GM12865 (cell line): ENCODE results near the gene AANAT.

ENCODE experiments used
- DNase-seq: peaks from one replicate; pipeline ENCODE4 v3.0.0; 2010; ENCODE audit warnings: low read depth
- H3K4me3 ChIP-seq: 2 replicates; pipeline ENCODE4 v1.5.1; 2011; ENCODE audit warnings: mild to moderate bottlenecking, low read depth, low read length, control low read depth
- CTCF ChIP-seq: IDR thresholded peaks from 2 replicates; pipeline ENCODE4 v1.5.1; 2011; ENCODE audit warnings: low read length, control low read depth, low read depth, inconsistent platforms; ENCODE audit not compliant: insufficient read depth; ENCODE audit errors: missing control alignments

AANAT gene

GRCh38 chr17:76447931-76448652, 19.3 kb upstream of the AANAT start:
- DNase-seq = peak; percentile 42
- no peak overlapping the region for H3K4me3 ChIP-seq
- no peak for TF ChIP-seq CTCF

GRCh38 chr17:76449126-76449525, 18.3 kb upstream of the AANAT start:
- no peak overlapping the region for H3K4me3 ChIP-seq
- no peak for TF ChIP-seq CTCF
- no peak for DNase-seq

GRCh38 chr17:76451506-76451905, 15.9 kb upstream of the AANAT start:
- H3K4me3 ChIP-seq = peak overlapping the region; percentile 62
- no peak for TF ChIP-seq CTCF
- DNase-seq = no peak

GRCh38 chr17:76452127-76452659, 15.2 kb upstream of the AANAT start:
- no peak for DNase-seq
- no peak for TF ChIP-seq CTCF
- peak overlapping the region; percentile 62 for H3K4me3 ChIP-seq

GRCh38 chr17:76452660-76453430, 14.6 kb upstream of the AANAT start, which contains the start of gene UBE2O:
TSS of gene UBE2O (minus strand) at chr17:76453152. CDS start at chr17:76453141, 11 bp downstream.
- peak; percentile 63 for TF ChIP-seq CTCF
- H3K4me3 ChIP-seq = peak within 1 kb of the TSS; percentile 62
- peak; percentile 92 for DNase-seq

- no peak for DNase-seq
- 0 out of 2 replicates have a peak overlapping the region, but pooled peaks have one; percentile 9 for H3K4me3 ChIP-seq
- TF ChIP-seq CTCF = no peak
These were observed 14.0 kb upstream of the AANAT start for GRCh38 chr17:76453431-76453743.
